GM18907 (cell line): ENCODE measurements around the gene FAM83F.

Experiments used
- ATAC-seq: cut with Tn5 transposase; IDR thresholded peaks from one replicate; pipeline ENCODE4 v1.9.1; 2021; ENCODE audit warnings: mild to moderate bottlenecking, moderate library complexity; ENCODE audit not compliant: unreplicated experiment

The FAM83F gene

GRCh38 chr22:39965748-39966147, 29.0 kb upstream of the FAM83F start:
- no peak for ATAC-seq

DNA sequence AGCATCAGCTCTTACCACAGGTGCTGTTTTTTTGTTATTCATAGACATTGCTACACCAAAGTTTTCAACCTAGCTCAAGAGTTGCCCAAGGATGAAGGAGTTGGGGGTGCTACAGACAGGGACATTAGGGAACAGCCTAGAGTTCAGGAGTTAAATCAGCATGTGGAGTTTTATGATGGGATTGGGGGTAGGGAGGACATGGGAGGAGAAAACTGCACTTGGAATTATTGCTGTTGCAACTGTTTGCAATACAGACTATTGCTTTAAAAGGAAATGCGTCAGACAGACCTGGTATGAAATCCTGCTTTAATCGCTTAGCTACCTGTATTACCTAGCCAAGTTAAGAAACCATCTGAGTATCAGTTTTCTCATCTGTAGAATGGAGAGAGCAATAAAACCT, 28.3 kb upstream of the FAM83F start:
- no peak for ATAC-seq

GRCh38 chr22:39967103-39967829, 27.5 kb upstream of the FAM83F start:
- ATAC-seq, result no peak

DNA sequence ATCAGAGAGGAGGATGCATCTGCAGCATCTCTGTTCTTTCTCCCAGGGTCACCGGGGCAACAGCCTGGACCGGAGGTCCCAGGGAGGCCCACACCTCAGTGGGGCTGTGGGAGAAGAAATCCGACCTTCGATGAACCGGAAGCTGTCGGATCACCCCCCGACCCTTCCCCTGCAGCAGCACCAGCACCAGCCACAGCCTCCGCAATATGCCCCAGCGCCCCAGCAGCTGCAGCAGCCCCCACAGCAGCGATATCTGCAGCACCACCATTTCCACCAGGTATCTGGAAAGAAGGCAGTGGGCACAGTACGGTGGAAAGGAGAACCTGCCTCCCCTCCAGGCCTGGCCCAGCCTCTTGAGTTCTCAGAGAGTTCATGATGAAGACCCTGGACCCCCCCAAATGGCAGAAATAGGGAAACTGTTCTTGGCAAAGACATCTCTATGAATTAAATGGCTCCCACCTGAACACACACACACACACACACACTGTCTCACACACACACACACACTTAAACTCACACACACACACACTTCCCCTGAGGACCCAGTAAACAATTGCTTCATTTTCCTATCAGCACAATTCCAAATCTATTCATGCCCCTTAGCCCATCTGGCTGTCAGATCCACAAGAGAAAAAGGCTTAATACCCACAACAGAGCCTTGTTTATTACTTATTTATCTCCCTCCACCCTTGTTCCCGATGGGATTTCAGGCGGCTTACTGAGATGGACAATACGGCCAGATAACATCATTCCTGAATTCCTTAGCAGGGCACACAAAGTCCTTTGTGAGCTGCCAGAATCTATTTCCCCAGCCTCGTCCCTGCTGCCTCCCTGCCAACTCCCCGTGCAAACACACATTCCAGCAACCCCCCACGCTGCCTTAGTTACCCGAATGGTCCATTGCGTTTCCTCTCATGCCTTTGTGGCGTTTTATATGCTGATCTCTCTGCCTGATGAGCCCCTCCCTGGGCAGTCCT, 26.5 kb upstream of the FAM83F start:
- no peak for ATAC-seq

- no peak for ATAC-seq
These were observed 24.0 kb upstream of the FAM83F start for GRCh38 chr22:39970742-39971141.

- no peak for ATAC-seq
These were observed 22.1 kb upstream of the FAM83F start for GRCh38 chr22:39972641-39973040.

GRCh38 chr22:39973656-39974055, 21.1 kb upstream of the FAM83F start:
- no peak for ATAC-seq

GRCh38 chr22:39974065-39974464, 20.7 kb upstream of the FAM83F start:
- ATAC-seq, result no peak

DNA sequence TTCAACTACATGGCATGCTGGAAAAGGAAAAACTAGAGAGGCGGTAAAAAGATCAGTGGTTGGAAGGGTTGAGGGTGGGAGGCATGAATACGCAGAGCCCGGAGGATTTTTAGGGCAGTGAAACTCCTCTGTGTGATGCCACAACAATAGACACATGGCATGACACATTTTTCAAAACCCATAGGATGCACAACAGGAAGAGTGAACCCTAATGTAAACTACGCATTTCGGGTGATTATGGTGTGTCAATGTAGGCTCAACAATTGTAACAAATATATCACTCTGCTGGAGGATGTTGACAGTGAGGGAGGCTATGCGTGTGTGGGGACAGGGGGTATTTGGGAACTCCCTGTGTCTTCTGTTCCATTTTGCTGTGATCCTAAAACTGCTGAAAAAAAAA, 15.7 kb upstream of the FAM83F start:
- ATAC-seq, result no peak

DNA sequence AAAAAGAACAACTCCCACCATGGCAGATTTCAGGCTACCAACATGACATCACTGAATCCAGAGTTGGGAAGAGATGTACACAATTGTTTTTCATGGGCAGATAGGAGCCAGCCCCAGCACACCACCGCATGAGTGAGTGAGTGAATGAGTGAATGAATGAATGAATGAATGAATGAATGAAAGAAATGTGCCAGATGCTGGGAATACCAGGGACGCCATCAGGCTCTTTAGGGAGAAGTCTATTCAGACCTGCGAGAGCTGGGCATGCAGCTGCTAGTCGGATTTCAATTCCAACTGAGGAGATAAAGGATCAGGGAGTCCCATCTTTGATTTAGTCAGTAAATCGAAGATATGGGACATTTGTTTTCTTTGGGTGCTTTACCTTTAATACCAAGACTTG, 15.3 kb upstream of the FAM83F start:
- no peak for ATAC-seq

DNA sequence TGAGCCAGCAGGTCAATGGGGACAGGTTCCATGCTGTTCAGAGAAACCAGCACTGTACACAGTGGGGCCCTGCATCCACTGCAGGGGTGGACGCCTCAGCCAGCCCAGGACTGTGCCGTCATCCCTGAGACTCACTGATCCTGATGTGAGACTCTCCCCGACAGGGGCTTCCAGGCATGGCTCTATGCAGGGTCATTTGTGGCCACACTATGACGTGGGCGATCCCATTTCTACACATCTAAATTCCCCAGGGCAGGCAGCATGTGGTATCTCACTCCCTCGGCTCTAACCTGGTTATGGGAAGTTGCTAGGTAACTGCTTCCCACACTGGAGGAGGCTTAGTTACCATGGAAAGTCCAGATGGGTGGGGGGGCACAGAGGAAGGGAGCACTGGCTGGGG, 14.2 kb upstream of the FAM83F start:
- no peak for ATAC-seq

DNA sequence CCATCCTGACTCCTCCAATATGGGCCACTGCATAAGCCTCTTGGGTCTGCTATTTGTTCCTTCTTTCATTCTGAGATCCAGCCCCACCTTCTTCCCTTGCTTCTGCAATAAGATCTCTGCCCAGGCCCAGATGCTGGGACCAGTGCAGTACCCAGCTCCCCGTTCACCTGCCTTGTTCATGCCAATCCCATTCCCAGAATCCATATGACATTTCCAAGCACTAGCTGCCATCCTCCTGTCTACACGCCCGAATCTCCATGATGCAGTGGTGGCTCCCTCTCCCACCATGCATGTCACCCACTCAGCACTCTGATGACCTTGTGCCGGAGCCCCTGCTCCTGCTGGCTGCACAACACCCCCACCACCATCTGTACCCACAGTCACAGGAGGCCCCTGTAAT, 11.4 kb upstream of the FAM83F start:
- no peak for ATAC-seq

GRCh38 chr22:39984006-39984405, 10.7 kb upstream of the FAM83F start:
- ATAC-seq, result no peak

GRCh38 chr22:39984746-39985145, 10.0 kb upstream of the FAM83F start:
- no peak for ATAC-seq

- ATAC-seq, result no peak
These were observed 9.2 kb upstream of the FAM83F start for GRCh38 chr22:39985383-39986035.

DNA sequence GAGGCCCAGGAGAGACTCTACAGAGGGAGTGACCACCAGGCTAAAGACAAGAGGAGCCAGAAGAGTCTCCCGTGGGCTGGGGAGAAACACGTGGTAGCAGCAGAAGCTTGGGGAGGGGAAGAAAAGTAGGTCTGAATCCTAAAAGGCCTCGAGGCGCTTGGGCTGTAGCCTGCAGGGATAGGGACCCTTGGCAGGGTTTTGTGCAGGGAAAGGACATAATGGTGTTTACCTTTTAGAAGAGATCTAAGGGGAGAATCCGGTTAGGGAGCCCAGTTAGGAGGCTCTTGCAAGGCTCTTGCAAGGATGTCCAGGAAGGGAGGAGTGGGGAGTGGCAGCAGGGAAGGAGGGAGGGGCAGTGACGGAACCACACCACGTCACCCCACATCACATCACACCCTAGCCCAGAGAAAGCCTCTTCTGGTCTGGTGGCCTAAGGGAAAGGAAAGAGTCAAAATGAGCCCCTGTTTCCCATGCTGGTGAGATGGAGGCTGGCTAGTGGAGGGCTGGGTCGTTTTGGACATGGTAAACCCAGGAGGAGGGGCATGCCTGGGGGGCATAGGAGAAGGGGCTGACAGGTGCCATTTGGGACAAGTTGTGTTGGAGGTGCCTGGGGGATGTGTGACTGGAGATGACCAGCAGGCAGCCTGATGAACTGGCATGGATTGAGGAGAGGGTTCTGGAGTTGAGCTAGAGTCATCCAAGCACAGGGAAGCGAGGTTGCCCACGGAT, 6.2 kb upstream of the FAM83F start:
- no peak for ATAC-seq

DNA sequence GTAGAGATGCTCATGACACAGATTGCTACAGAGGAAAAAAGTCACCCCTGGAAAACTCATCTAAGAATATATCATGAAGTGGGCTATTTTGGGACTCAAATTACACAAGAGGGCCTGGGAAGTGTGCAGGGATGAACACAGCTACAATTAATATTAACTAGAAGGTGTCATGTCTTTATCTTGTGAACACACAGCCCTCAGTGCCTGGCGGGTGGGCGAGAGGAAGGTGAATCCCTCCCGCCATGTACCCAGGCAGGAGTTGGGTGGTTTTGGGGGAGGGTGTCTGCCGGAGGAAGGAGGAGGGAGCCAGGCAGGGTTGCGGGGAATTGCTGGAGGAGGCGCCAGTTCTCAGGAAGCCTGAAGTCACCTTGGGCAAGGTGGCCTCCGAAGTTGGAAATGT, 5.1 kb upstream of the FAM83F start:
- no peak for ATAC-seq

DNA sequence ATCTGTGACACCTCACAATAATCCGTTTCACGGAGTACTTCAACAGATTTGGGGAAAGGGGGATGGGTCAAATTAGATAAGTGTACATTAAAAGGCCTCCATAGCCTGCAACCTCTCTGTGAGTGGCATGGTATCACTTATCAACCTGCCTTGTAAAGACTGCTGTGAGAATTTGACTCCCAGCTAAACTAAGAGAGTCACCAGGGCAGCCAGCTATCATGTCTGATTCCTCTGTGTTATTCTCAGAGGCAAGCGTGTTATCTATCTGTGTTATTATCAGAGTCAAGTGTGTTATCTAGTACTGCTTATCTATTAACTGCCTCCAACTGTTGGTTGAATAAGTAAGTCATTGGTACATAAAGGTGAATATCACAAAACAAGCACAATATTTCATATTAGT, 4.1 kb upstream of the FAM83F start:
- ATAC-seq, result no peak

DNA sequence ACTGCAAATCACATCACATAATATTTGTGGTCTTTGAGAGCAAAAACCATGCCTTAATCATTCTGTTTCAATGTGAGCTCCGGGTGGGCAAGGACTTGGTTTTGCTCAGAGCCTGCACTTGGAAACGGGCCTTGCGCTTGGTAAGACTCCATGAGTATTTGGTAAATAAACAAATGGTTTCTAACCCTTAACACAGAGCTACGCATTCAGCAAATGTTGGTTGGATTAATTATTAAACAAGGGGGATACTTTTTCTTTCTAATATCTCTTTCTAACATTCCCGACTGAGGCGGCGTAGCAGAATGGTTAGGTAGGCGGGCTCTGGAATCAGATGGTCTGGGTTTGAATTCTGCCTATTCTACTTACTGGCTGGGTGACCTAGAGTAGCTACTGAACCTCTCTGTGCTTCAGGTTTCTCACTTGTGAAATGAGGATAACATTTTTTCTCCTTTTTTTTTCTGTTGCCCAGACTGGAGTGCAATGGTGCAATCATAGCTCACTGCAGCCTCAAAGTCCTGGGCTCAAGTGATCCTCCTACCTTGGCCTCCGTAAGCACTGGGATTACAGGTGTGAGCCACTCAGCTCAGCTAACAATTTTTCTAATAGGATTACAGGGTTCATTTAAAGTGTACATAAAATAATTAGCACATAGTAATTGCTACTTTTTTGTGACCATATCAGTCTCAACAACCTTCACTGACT, 3.4 kb upstream of the FAM83F start:
- no peak for ATAC-seq

- ATAC-seq, result no peak
These were observed 2.5 kb upstream of the FAM83F start for GRCh38 chr22:39992088-39992826.
